ENCODE measurements around the gene GLCE.

The GLCE gene

GRCh38 chr15:69160141-69160993 is at the start of gene GLCE:
Gene GLCE (plus strand): TSS chr15:69160635. CDS start chr15:69255807, 95,172 bp downstream.
- peak; percentile 96 for DNase-seq

- no peak for DNase-seq
Observed at GRCh38 chr15:69114331-69114928, 46.0 kb upstream of the GLCE start.

- DNase-seq, result no peak
Observed at GRCh38 chr15:69115031-69115430, 45.4 kb upstream of the GLCE start.

GRCh38 chr15:69116391-69116790 is 44.0 kb upstream of the GLCE start:
- no peak for DNase-seq

- DNase-seq, result no peak
Observed at GRCh38 chr15:69117431-69117871, 43.0 kb upstream of the GLCE start.

- DNase-seq, result no peak
Observed at GRCh38 chr15:69118089-69118488, 42.3 kb upstream of the GLCE start.

GRCh38 chr15:69119001-69119400 is 41.4 kb upstream of the GLCE start:
- DNase-seq, result no peak

GRCh38 chr15:69119683-69120395 is 40.6 kb upstream of the GLCE start:
- DNase-seq, result peak; percentile 81

GRCh38 chr15:69120732-69121131 is 39.7 kb upstream of the GLCE start:
- no peak for DNase-seq

- DNase-seq, result no peak
Observed at GRCh38 chr15:69121198-69121828, 39.1 kb upstream of the GLCE start.

- no peak for DNase-seq
Observed at GRCh38 chr15:69125236-69125635, 35.2 kb upstream of the GLCE start.

GRCh38 chr15:69126054-69126469 is 34.4 kb upstream of the GLCE start:
- no peak for DNase-seq

GRCh38 chr15:69127306-69127705 is 33.1 kb upstream of the GLCE start:
- no peak for DNase-seq

GRCh38 chr15:69128667-69129311 is 31.6 kb upstream of the GLCE start:
- no peak for DNase-seq

- DNase-seq, result no peak
Observed at GRCh38 chr15:69131362-69132220, 28.8 kb upstream of the GLCE start.

GRCh38 chr15:69132430-69132829 is 28.0 kb upstream of the GLCE start:
- DNase-seq, result no peak

- DNase-seq, result no peak
Observed at GRCh38 chr15:69132977-69133861, 27.2 kb upstream of the GLCE start.

GRCh38 chr15:69133862-69134519 is 26.4 kb upstream of the GLCE start:
- DNase-seq, result no peak

- no peak for DNase-seq
Observed at GRCh38 chr15:69134791-69135190, 25.6 kb upstream of the GLCE start.

GRCh38 chr15:69135499-69135898 is 24.9 kb upstream of the GLCE start:
- no peak for DNase-seq
